Liver (tissue), 9 donors: ENCODE data around the gene LIG1. TPM values are rescaled to one million over a fixed set of nuclear protein-coding genes. Genes with fewer than 3 reads are reported as not detected.
A peak's percentile ranks its signal among the peaks of the same experiment; 100 is the strongest.

ENCODE experiments used
- DNase-seq: peaks from one replicate; pipeline ENCODE4 v3.0.0-alpha.2; 2017; ENCODE audit warnings: low spot score
- H3K27ac ChIP-seq, 2 donors: one replicate each; pipeline ENCODE4 v1.7.0; 2013; ENCODE audit warnings: inconsistent platforms in 2 of 2, low read length in 2 of 2, control low read depth in 1 of 2, low read depth in 1 of 2, mild to moderate bottlenecking in 1 of 2
- H3K27me3 ChIP-seq, 4 donors: one replicate each; pipeline versions ENCODE4 v1.6.1 to v1.7.0; 2013; ENCODE audit warnings: low read length in 3 of 4, inconsistent platforms in 1 of 4, mild to moderate bottlenecking in 1 of 4, moderate library complexity in 1 of 4; ENCODE audit not compliant: control insufficient read depth in 4 of 4, insufficient read depth in 4 of 4
- H3K36me3 ChIP-seq, 4 donors: one replicate each; pipeline versions ENCODE4 v1.6.1 to v1.7.0; 2013; ENCODE audit warnings: low read length in 3 of 4, mild to moderate bottlenecking in 3 of 4, low read depth in 1 of 4, moderate library complexity in 1 of 4; ENCODE audit not compliant: control insufficient read depth in 4 of 4, insufficient read depth in 3 of 4
- H3K4me1 ChIP-seq, 4 donors: one replicate each; pipeline versions ENCODE4 v1.6.1 to v1.7.0; 2013; ENCODE audit warnings: low read length in 3 of 4, mild to moderate bottlenecking in 3 of 4, moderate library complexity in 1 of 4; ENCODE audit not compliant: control insufficient read depth in 4 of 4, insufficient read depth in 4 of 4
- H3K4me3 ChIP-seq, 3 donors: one replicate each; pipeline versions ENCODE4 v1.6.1 to v1.7.0; 2013; ENCODE audit warnings: low read length in 3 of 3, control low read depth in 1 of 3, low read depth in 1 of 3, mild to moderate bottlenecking in 1 of 3
- H3K9ac ChIP-seq, 2 donors: one replicate each; pipeline ENCODE4 v1.7.0; 2013; ENCODE audit warnings: low read length in 2 of 2, mild to moderate bottlenecking in 2 of 2, moderate library complexity in 2 of 2, control low read depth in 1 of 2, low read depth in 1 of 2
- H3K9me3 ChIP-seq, 4 donors: one replicate each; pipeline versions ENCODE4 v1.6.1 to v1.7.0; 2013; ENCODE audit warnings: low read length in 3 of 4; ENCODE audit not compliant: control insufficient read depth in 4 of 4
- ATF3 ChIP-seq: IDR thresholded peaks from 2 replicates; pipeline ENCODE4 v1.6.1; 2016; ENCODE audit warnings: antibody characterized with exemption
- CTCF ChIP-seq: fragments of 150-350 bp; IDR thresholded peaks from 2 replicates; pipeline ENCODE4 v1.5.1; 2017; ENCODE audit warnings: improper control_type of control experiment, low read depth, low read length; ENCODE audit not compliant: missing input control
- EGR1 ChIP-seq, 2 donors: IDR thresholded peaks; 2 replicates each; pipeline ENCODE4 v1.6.1; 2016 to 2018; ENCODE audit warnings: antibody characterized with exemption in 2 of 2, low read depth in 2 of 2
- FOXA1 ChIP-seq: IDR thresholded peaks from 2 replicates; pipeline ENCODE4 v1.6.1; 2016; ENCODE audit warnings: antibody characterized with exemption
- FOXA2 ChIP-seq: IDR thresholded peaks from 2 replicates; pipeline ENCODE4 v1.6.1; 2016; ENCODE audit warnings: antibody characterized with exemption
- GABPA ChIP-seq, 2 donors: IDR thresholded peaks in 1 of 2; conservative IDR thresholded peaks in 1 of 2; 2 replicates each; pipeline ENCODE4 v1.6.1; 2016; ENCODE audit warnings: antibody characterized with exemption in 2 of 2, mild to moderate bottlenecking in 1 of 2, moderate library complexity in 1 of 2
- HNF4A ChIP-seq, 2 donors: conservative IDR thresholded peaks; 2 replicates each; pipeline ENCODE4 v1.6.1; 2016; ENCODE audit warnings: antibody characterized with exemption in 2 of 2, mild to moderate bottlenecking in 2 of 2
- HNF4G ChIP-seq: IDR thresholded peaks from 2 replicates; pipeline ENCODE4 v1.6.1; 2016; ENCODE audit warnings: antibody characterized with exemption
- JUND ChIP-seq, 2 donors: IDR thresholded peaks; 2 replicates each; pipeline ENCODE4 v1.6.1; 2016; ENCODE audit warnings: antibody characterized with exemption in 2 of 2
- MAX ChIP-seq: IDR thresholded peaks from 2 replicates; pipeline ENCODE4 v1.6.1; 2016; ENCODE audit warnings: antibody characterized with exemption
- NR2F2 ChIP-seq: IDR thresholded peaks from 2 replicates; pipeline ENCODE4 v1.6.1; 2016; ENCODE audit warnings: antibody characterized with exemption
- RAD21 ChIP-seq, 2 donors: IDR thresholded peaks; 2 replicates each; pipeline ENCODE4 v1.6.1; 2016; ENCODE audit warnings: antibody characterized with exemption in 2 of 2, mild to moderate bottlenecking in 2 of 2
- REST ChIP-seq: IDR thresholded peaks from 2 replicates; pipeline ENCODE4 v1.6.1; 2016; ENCODE audit warnings: antibody characterized with exemption, mild to moderate bottlenecking
- RXRA ChIP-seq, 2 donors: IDR thresholded peaks; 2 replicates each; pipeline ENCODE4 v1.6.1; 2017 to 2018; ENCODE audit warnings: antibody characterized with exemption in 2 of 2, mild to moderate bottlenecking in 1 of 2
- SP1 ChIP-seq: IDR thresholded peaks from 2 replicates; pipeline ENCODE4 v1.6.1; 2018; ENCODE audit warnings: antibody characterized with exemption, mild to moderate bottlenecking
- TAF1 ChIP-seq: conservative IDR thresholded peaks from 2 replicates; pipeline ENCODE4 v1.6.1; 2016; ENCODE audit warnings: antibody characterized with exemption, mild to moderate bottlenecking
- YY1 ChIP-seq: IDR thresholded peaks from 2 replicates; pipeline ENCODE4 v1.6.1; 2016; ENCODE audit warnings: antibody characterized with exemption, mild to moderate bottlenecking
- WGBS: extraction: QIAGEN DNeasy Blood & Tissue Kit; methylation state at CpG from one replicate; pipeline ENCODE4 v1.1.7; 2013; 5-methylcytosine and 5-hydroxymethylcytosine counted together
- polyA plus RNA-seq, 2 donors: library from polyadenylated mRNA; stranded (reverse) in 1 of 2; unstranded in 1 of 2; fragments of 200-250 nt in 1 of 2; fragments of >200 nt in 1 of 2; fragmentation: Nextera tagmentation in 1 of 2; extraction: Ambion mirVana in 1 of 2; gene quantifications; one replicate each; pipeline versions ENCODE4 v1.2.1 to v1.2.3, GENCODE V29; 2013 to 2015
- total RNA-seq, 2 donors: library from RNA; depleted of rRNA; stranded (reverse); fragments of >200 nt; gene quantifications; one replicate each; pipeline ENCODE4 v1.2.3, GENCODE V29; 2014
- donor health status: healthy.
- donor health status: healthy.
- donor health status: healthy.
- donor health status: healthy.
- donor health status: healthy.

The LIG1 gene
- total and polyA plus RNA-seq, 4 donors = 6.3 to 61.5 (median 7.1) TPM

GRCh38 chr19:48152551-48152950 is 17.6 kb downstream of the LIG1 start:
- Histone ChIP-seq H3K9ac (no peak overlapping the region), H3K4me3 (no peak overlapping the region), H3K4me1 (peaks cover 8 to 30% (median 27%) of the 10 kb centered on the region in 4 donors), H3K27me3 (no peaks in the 10 kb centered on the region), H3K9me3 (no peaks in the 10 kb centered on the region), H3K36me3 (peaks cover 0 to 6% (median 2%) of the 10 kb centered on the region in 4 donors), H3K27ac (no peak overlapping the region)
- DNase-seq = peak; percentile 76
- TF ChIP-seq MAX (no peak), NR2F2 (no peak), RAD21 (IDR thresholded peaks at IDR 0.05) (peak; percentile 91 to 92), RXRA (IDR thresholded peaks at IDR 0.05) (peak; percentile 30 to 44), HNF4A (conservative IDR thresholded peaks at IDR 0.05) (peak in 1 of 2 donors; percentile 41), SP1 (no peak), EGR1 (IDR thresholded peaks at IDR 0.05; ENCODE audit: low read depth in 2 of 2) (no peak), JUND (IDR thresholded peaks at IDR 0.05) (no peak), FOXA2 (no peak), CTCF (peak; percentile 87), REST (no peak), ATF3 (no peak), YY1 (peak; percentile 35)
- 28% methylated on average over 8 of the region's 8 CpGs for WGBS

- no peaks in the 10 kb centered on the region for H3K9me3 ChIP-seq
- H3K9ac ChIP-seq = no peak overlapping the region
- H3K4me1 ChIP-seq = peaks cover 8 to 32% (median 31%) of the 10 kb centered on the region in 4 donors
- peaks cover 0 to 2% (median 0%) of the 10 kb centered on the region in 4 donors for H3K36me3 ChIP-seq
- no peak overlapping the region for H3K4me3 ChIP-seq
- 37% methylated on average over 6 of the region's 6 CpGs for WGBS
- no peaks in the 10 kb centered on the region for H3K27me3 ChIP-seq
- peak overlapping the region; percentile 2 to 37 for H3K27ac ChIP-seq
- DNase-seq = no peak
- TF ChIP-seq YY1 (peak; percentile 24), HNF4G (no peak), RAD21 (IDR thresholded peaks at IDR 0.05) (peak; percentile 39 to 43), ATF3 (no peak), FOXA2 (peak; percentile 14), MAX (no peak), EGR1 (IDR thresholded peaks at IDR 0.05; ENCODE audit: low read depth in 2 of 2) (no peak), HNF4A (conservative IDR thresholded peaks at IDR 0.05) (peak; percentile 62 to 84), NR2F2 (no peak), JUND (IDR thresholded peaks at IDR 0.05) (peak in 1 of 2 donors; percentile 51), FOXA1 (no peak), CTCF (no peak), REST (peak; percentile 50), TAF1 (no peak), GABPA (IDR thresholded peaks at IDR 0.05 in 1 of 2, conservative IDR thresholded peaks at IDR 0.05 in 1 of 2) (no peak)
Measured at GRCh38 chr19:48149430-48149829, 20.7 kb downstream of the LIG1 start.
